K562 (cell line): ENCODE results near the gene MAP1A. TPM values are rescaled to one million over a fixed set of nuclear protein-coding genes. Genes with fewer than 3 reads are reported as not detected.

Source experiments
- CBFA2T2 ChIP-seq: fragments of 450-650 bp; conservative IDR thresholded peaks from 2 replicates; pipeline ENCODE4 v1.6.1; 2017; ENCODE audit warnings: mild to moderate bottlenecking
- CCNT2 ChIP-seq: IDR thresholded peaks from 2 replicates; pipeline ENCODE4 v1.6.1; 2011; ENCODE audit warnings: borderline replicate concordance, low read depth, mild to moderate bottlenecking, moderate library complexity, mixed read lengths, low read length; ENCODE audit not compliant: insufficient read length; ENCODE audit errors: extremely low read depth
- ELF1 ChIP-seq: fragments of 200-800 bp; sonication (Bioruptor generic); IDR thresholded peaks from 2 replicates; pipeline ENCODE4 v1.6.1; 2016; ENCODE audit warnings: missing genetic modification characterization, missing compliant biosample characterization
- FOXA3 ChIP-seq, 2 experiments: fragments of 450-650 bp in 1 of 2; sonication (generic) in 1 of 2; formaldehyde crosslinking; IDR thresholded peaks in 1 of 2; conservative IDR thresholded peaks in 1 of 2; 2 replicates each; pipeline versions ENCODE4 v1.4.0 to v1.8.0; 2020 to 2022; ENCODE audit warnings: mild to moderate bottlenecking in 2 of 2, missing genetic modification reagents in 1 of 2
- GABPB2 ChIP-seq: fragments of 250-450 bp; sonication (Bioruptor Pico); conservative IDR thresholded peaks from 2 replicates; pipeline ENCODE4 v1.5.1; 2021; ENCODE audit warnings: mild to moderate bottlenecking
- GTF2E2 ChIP-seq: fragments of 200-800 bp; sonication (Bioruptor generic); IDR thresholded peaks from 2 replicates; pipeline ENCODE4 v1.6.1; 2016; ENCODE audit warnings: missing genetic modification characterization, missing compliant biosample characterization
- MIER1 ChIP-seq: fragments of 450-650 bp; IDR thresholded peaks from 2 replicates; pipeline ENCODE4 v1.6.1; 2016; ENCODE audit warnings: antibody characterized with exemption, mild to moderate bottlenecking, low read depth
- MTA1 ChIP-seq: fragments of 450-650 bp; IDR thresholded peaks from 2 replicates; pipeline ENCODE4 v1.6.1; 2017; ENCODE audit warnings: borderline replicate concordance
- NBN ChIP-seq: fragments of 450-650 bp; IDR thresholded peaks from 2 replicates; pipeline ENCODE4 v1.6.1; 2016; ENCODE audit warnings: low read depth, mild to moderate bottlenecking
- NR2C2 ChIP-seq, 2 experiments: fragments of 200-800 bp in 1 of 2; sonication (Bioruptor generic) in 1 of 2; sonication (generic) in 1 of 2; formaldehyde crosslinking in 1 of 2; IDR thresholded peaks; 2 replicates each; pipeline versions ENCODE4 v1.6.1 to v1.8.0; 2016 to 2022; ENCODE audit warnings: mild to moderate bottlenecking in 1 of 2, missing compliant biosample characterization in 1 of 2, missing genetic modification characterization in 1 of 2, missing genetic modification reagents in 1 of 2
- PHF8 ChIP-seq: fragments of 200-600 bp; sonication (generic); IDR thresholded peaks from 2 replicates; pipeline ENCODE4 v1.6.1; 2012; ENCODE audit warnings: mixed run types, mild to moderate bottlenecking, inconsistent platforms, low read length, moderate library complexity, borderline replicate concordance
- RAD21 ChIP-seq, 2 experiments: fragments of 250-450 bp in 1 of 2; fragments of 450-650 bp in 1 of 2; sonication (Bioruptor Pico) in 1 of 2; formaldehyde crosslinking in 1 of 2; IDR thresholded peaks in 1 of 2; conservative IDR thresholded peaks in 1 of 2; 2 replicates each; pipeline versions ENCODE4 v1.4.0 to v1.8.0; 2020 to 2022; ENCODE audit warnings: mild to moderate bottlenecking in 2 of 2, moderate library complexity in 1 of 2
- SAFB2 ChIP-seq: fragments of 200-400 bp; formaldehyde crosslinking; IDR thresholded peaks from 2 replicates; pipeline ENCODE4 v1.6.1; 2018; ENCODE audit warnings: borderline replicate concordance, low read length, low read depth, moderate library complexity; ENCODE audit not compliant: severe bottlenecking
- SMARCA5 ChIP-seq: fragments of 450-650 bp; IDR thresholded peaks from 2 replicates; pipeline ENCODE4 v1.6.1; 2016
- U2AF1 ChIP-seq: fragments of 200-400 bp; formaldehyde crosslinking; optimal IDR thresholded peaks from 2 replicates; pipeline ENCODE3; 2017; ENCODE audit warnings: mild to moderate bottlenecking, low read depth, low read length, moderate library complexity
- ZEB2 ChIP-seq: fragments of 450-650 bp; IDR thresholded peaks from 2 replicates; pipeline ENCODE4 v1.6.1; 2016
- ZNF23 ChIP-seq: fragments of 250-450 bp; sonication (Bioruptor Pico); IDR thresholded peaks from 2 replicates; pipeline ENCODE4 v1.4.0; 2020; ENCODE audit warnings: mild to moderate bottlenecking
- ZNF589 ChIP-seq: fragments of 200-800 bp; sonication (Bioruptor generic); IDR thresholded peaks from 2 replicates; pipeline ENCODE4 v1.6.1; 2016; ENCODE audit warnings: low read depth, missing genetic modification characterization, missing compliant biosample characterization
- polyA plus RNA-seq, 8 experiments: library from polyadenylated mRNA; depleted of rRNA in 4 of 8; stranded (reverse) in 5 of 8; unstranded in 3 of 8; fragments of >200 nt; fragmentation: Nextera tagmentation in 2 of 8; fragmentation: Illumina TruSeq in 1 of 8; extraction: Ambion mirVana in 2 of 8; extraction: Trizol in 1 of 8; gene quantifications; 2 replicates each; pipeline versions ENCODE4 v1.2.1 to v1.2.3, GENCODE V29; 2011 to 2014; ENCODE audit warnings: inconsistent platforms in 1 of 8, missing spikeins in 1 of 8
- total RNA-seq, 7 experiments: library from RNA; depleted of rRNA in 6 of 7; stranded (reverse); fragments of >200 nt in 6 of 7; fragmentation: Illumina TruSeq in 2 of 7; extraction: Trizol in 2 of 7; gene quantifications; 2 replicates each; pipeline versions ENCODE4 v1.2.1 to v1.2.3, GENCODE V29; 2011 to 2021; ENCODE audit warnings: low replicate concordance in 1 of 7
- TF ChIP-seq, protein P1 (sequence below), 2 experiments: fragments of 450-650 bp; IDR thresholded peaks; 2 replicates each; pipeline ENCODE4 v1.6.1; 2018; ENCODE audit warnings: mild to moderate bottlenecking in 2 of 2, low read depth in 1 of 2; ENCODE audit not compliant: partially characterized antibody in 2 of 2
- TF ChIP-seq, protein P2 (sequence below): sonication (generic); formaldehyde crosslinking; IDR thresholded peaks from 2 replicates; pipeline ENCODE4 v1.9.0; 2022; ENCODE audit warnings: mild to moderate bottlenecking, missing genetic modification reagents
- TF ChIP-seq, protein P3 (sequence below): sonication (generic); formaldehyde crosslinking; IDR thresholded peaks from 2 replicates; pipeline ENCODE4 v1.9.0; 2022; ENCODE audit warnings: mild to moderate bottlenecking, missing genetic modification reagents

MAP1A gene
- total and polyA plus RNA-seq, 9 of the 15 experiments (the other 6 are each of a cell fraction or from before 2014, with no cell fraction given) = 2.0 to 20.3 (median 7.3) TPM

DNA sequence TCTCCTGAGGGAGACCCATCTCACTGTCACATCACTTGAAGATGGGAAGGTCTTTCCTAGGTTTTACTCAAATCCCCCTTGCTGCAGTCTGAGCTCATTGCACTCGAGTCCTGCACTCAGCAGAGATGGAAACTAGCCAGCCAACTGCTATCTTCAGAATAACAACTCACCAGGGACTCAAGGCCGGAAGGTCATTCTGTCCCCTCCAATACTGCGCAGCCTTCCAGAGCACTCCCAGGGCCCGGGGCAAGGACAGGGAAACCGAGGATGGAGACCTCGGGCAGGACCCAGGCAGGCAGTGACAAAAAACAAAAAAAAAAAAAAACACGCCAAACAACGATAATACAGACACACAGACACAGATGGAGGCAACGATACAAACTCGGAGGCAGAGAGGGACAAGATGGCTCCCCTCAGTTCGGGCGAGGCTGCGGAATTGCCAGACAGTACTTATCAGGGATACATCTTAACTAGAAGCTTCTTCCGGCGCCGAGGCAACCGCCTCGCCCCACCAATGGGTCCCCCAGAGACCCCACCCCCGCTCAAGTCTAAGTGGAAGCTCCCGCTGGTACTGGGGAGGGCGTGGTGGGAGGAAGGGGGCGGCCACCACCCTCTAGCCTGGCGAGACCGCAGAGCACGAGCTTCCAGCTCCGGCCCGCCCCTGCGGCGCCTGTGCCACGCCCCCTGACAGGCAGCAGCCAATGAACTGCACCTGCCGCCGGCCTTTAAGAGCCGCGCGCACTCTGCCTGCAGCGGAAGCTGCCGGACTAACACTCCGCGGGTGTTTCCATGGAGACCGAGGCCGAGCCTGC is 7.0 kb upstream of the MAP1A start (continued):
- TF ChIP-seq, protein P1, sequence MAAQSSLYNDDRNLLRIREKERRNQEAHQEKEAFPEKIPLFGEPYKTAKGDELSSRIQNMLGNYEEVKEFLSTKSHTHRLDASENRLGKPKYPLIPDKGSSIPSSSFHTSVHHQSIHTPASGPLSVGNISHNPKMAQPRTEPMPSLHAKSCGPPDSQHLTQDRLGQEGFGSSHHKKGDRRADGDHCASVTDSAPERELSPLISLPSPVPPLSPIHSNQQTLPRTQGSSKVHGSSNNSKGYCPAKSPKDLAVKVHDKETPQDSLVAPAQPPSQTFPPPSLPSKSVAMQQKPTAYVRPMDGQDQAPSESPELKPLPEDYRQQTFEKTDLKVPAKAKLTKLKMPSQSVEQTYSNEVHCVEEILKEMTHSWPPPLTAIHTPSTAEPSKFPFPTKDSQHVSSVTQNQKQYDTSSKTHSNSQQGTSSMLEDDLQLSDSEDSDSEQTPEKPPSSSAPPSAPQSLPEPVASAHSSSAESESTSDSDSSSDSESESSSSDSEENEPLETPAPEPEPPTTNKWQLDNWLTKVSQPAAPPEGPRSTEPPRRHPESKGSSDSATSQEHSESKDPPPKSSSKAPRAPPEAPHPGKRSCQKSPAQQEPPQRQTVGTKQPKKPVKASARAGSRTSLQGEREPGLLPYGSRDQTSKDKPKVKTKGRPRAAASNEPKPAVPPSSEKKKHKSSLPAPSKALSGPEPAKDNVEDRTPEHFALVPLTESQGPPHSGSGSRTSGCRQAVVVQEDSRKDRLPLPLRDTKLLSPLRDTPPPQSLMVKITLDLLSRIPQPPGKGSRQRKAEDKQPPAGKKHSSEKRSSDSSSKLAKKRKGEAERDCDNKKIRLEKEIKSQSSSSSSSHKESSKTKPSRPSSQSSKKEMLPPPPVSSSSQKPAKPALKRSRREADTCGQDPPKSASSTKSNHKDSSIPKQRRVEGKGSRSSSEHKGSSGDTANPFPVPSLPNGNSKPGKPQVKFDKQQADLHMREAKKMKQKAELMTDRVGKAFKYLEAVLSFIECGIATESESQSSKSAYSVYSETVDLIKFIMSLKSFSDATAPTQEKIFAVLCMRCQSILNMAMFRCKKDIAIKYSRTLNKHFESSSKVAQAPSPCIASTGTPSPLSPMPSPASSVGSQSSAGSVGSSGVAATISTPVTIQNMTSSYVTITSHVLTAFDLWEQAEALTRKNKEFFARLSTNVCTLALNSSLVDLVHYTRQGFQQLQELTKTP (IDR thresholded peaks at IDR 0.05; ENCODE audit: low read depth in 1 of 2, partially characterized antibody in 2 of 2) = peak in 1 of 2 experiments; percentile 79
- TF ChIP-seq CBFA2T2 = peak; percentile 35; the same call in 1 of the 2 replicates
- TF ChIP-seq U2AF1 = no peak
- TF ChIP-seq CCNT2 = peak; percentile 90
- TF ChIP-seq GABPB2 = no peak
- no peak for TF ChIP-seq NR2C2 (CRISPR knock-in tag; IDR thresholded peaks at IDR 0.05)
- TF ChIP-seq NR2C2 (tag; IDR thresholded peaks at IDR 0.05) = peak; percentile 51
- TF ChIP-seq, protein P2, sequence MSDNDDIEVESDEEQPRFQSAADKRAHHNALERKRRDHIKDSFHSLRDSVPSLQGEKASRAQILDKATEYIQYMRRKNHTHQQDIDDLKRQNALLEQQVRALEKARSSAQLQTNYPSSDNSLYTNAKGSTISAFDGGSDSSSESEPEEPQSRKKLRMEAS = peak; percentile 82
- TF ChIP-seq, protein P3, sequence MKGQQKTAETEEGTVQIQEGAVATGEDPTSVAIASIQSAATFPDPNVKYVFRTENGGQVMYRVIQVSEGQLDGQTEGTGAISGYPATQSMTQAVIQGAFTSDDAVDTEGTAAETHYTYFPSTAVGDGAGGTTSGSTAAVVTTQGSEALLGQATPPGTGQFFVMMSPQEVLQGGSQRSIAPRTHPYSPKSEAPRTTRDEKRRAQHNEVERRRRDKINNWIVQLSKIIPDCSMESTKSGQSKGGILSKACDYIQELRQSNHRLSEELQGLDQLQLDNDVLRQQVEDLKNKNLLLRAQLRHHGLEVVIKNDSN (CRISPR knock-in tag) = peak; percentile 68
- TF ChIP-seq ZNF23 (CRISPR knock-in tag) = no peak
- TF ChIP-seq RAD21 (CRISPR knock-in tag; conservative IDR thresholded peaks at IDR 0.05 in 1 of 2, IDR thresholded peaks at IDR 0.05 in 1 of 2) = peak in 1 of 2 experiments; percentile 21; a peak in 1 of 4 replicates
- TF ChIP-seq PHF8 = peak; percentile 60; the same call in 1 of the 2 replicates
- peak; percentile 35; the same call in 1 of the 2 replicates for TF ChIP-seq MTA1
- peak; percentile 22; the same call in 1 of the 2 replicates for TF ChIP-seq ELF1 (tag)
- TF ChIP-seq GTF2E2 (tag) = 0 out of 2 replicates have a peak, but pooled peaks have one; percentile 48
- TF ChIP-seq SMARCA5 = peak; percentile 77
- TF ChIP-seq SAFB2 = no peak
- peak; percentile 57; the same call in 1 of the 2 replicates for TF ChIP-seq ZEB2
- peak; percentile 67; the same call in 1 of the 2 replicates for TF ChIP-seq ZNF589 (CRISPR knock-in tag)
- TF ChIP-seq NBN = peak; percentile 95
- TF ChIP-seq FOXA3 (CRISPR knock-in tag; conservative IDR thresholded peaks at IDR 0.05 in 1 of 2, IDR thresholded peaks at IDR 0.05 in 1 of 2) = no peak
- TF ChIP-seq MIER1 = peak; percentile 43; the same call in 1 of the 2 replicates
